K562 (cell line): ENCODE data around the gene CDC14B. TPM values are rescaled to one million over a fixed set of nuclear protein-coding genes. Genes with fewer than 3 reads are reported as not detected.

Experiments
- BMI1 ChIP-seq: fragments of 150-350 bp; IDR thresholded peaks from 2 replicates; pipeline ENCODE4 v1.6.1; 2014; ENCODE audit warnings: low read length
- BRF1 ChIP-seq: IDR thresholded peaks from 3 replicates; pipeline ENCODE4 v1.6.1; 2011; ENCODE audit warnings: borderline replicate concordance, mild to moderate bottlenecking; ENCODE audit not compliant: insufficient read length; ENCODE audit errors: extremely low read depth
- ESRRA ChIP-seq: fragments of 450-650 bp; IDR thresholded peaks from 2 replicates; pipeline ENCODE4 v1.6.1; 2014; ENCODE audit warnings: low read depth, mild to moderate bottlenecking, moderate library complexity, borderline replicate concordance
- ETV5 ChIP-seq: sonication (generic); formaldehyde crosslinking; IDR thresholded peaks from 2 replicates; pipeline ENCODE4 v1.4.0; 2020; ENCODE audit warnings: low read depth, mild to moderate bottlenecking, missing genetic modification reagents
- GABPA ChIP-seq: fragments of 200-800 bp; sonication (Bioruptor generic); conservative IDR thresholded peaks from 2 replicates; pipeline ENCODE4 v1.6.1; 2016; ENCODE audit warnings: low read depth, missing genetic modification characterization, missing compliant biosample characterization
- MAFF ChIP-seq: IDR thresholded peaks from 2 replicates; pipeline ENCODE4 v1.6.1; 2012; ENCODE audit warnings: low read length, improper control_type of control experiment
- MEF2A ChIP-seq: IDR thresholded peaks from 2 replicates; pipeline ENCODE4 v1.6.1; 2011; ENCODE audit warnings: low read depth, mild to moderate bottlenecking, low read length, moderate library complexity; ENCODE audit not compliant: control insufficient read depth
- NCOR1 ChIP-seq: fragments of 450-650 bp; IDR thresholded peaks from 2 replicates; pipeline ENCODE4 v1.6.1; 2016; ENCODE audit warnings: mild to moderate bottlenecking, moderate library complexity
- PCBP2 ChIP-seq: fragments of 200-400 bp; formaldehyde crosslinking; IDR thresholded peaks from 2 replicates; pipeline ENCODE4 v1.6.1; 2018; ENCODE audit warnings: low read length, low read depth, mild to moderate bottlenecking, moderate library complexity; ENCODE audit not compliant: poor library complexity, severe bottlenecking
- polyA plus RNA-seq, 8 experiments: library from polyadenylated mRNA; depleted of rRNA in 4 of 8; stranded (reverse) in 5 of 8; unstranded in 3 of 8; fragments of >200 nt; fragmentation: Nextera tagmentation in 2 of 8; fragmentation: Illumina TruSeq in 1 of 8; extraction: Ambion mirVana in 2 of 8; extraction: Trizol in 1 of 8; gene quantifications; 2 replicates each; pipeline versions ENCODE4 v1.2.1 to v1.2.3, GENCODE V29; 2011 to 2014; ENCODE audit warnings: inconsistent platforms in 1 of 8, missing spikeins in 1 of 8
- total RNA-seq, 7 experiments: library from RNA; depleted of rRNA in 6 of 7; stranded (reverse); fragments of >200 nt in 6 of 7; fragmentation: Illumina TruSeq in 2 of 7; extraction: Trizol in 2 of 7; gene quantifications; 2 replicates each; pipeline versions ENCODE4 v1.2.1 to v1.2.3, GENCODE V29; 2011 to 2021; ENCODE audit warnings: low replicate concordance in 1 of 7
- TF ChIP-seq, protein P1 (sequence below): fragments of 200-600 bp; sonication (generic); IDR thresholded peaks from one replicate; pipeline ENCODE4 v1.6.1; 2012; ENCODE audit warnings: mild to moderate bottlenecking, low read depth, low read length, inconsistent platforms
- TF ChIP-seq, protein P2 (sequence below): fragments of 450-650 bp; IDR thresholded peaks from 2 replicates; pipeline ENCODE4 v1.6.1; 2016; ENCODE audit warnings: antibody characterized with exemption
- TF ChIP-seq, protein P3 (sequence below): IDR thresholded peaks from 2 replicates; pipeline ENCODE4 v1.6.1; 2011; ENCODE audit not compliant: insufficient read length; ENCODE audit errors: extremely low read depth
- TF ChIP-seq, protein P4 (sequence below): fragments of 250-450 bp; sonication (Bioruptor Pico); IDR thresholded peaks from 2 replicates; pipeline ENCODE4 v1.5.0; 2021

The CDC14B gene
- total and polyA plus RNA-seq, 9 of the 15 experiments (the other 6 are each of a cell fraction or from before 2014, with no cell fraction given) = 1.4 to 6.0 (median 3.8) TPM

DNA sequence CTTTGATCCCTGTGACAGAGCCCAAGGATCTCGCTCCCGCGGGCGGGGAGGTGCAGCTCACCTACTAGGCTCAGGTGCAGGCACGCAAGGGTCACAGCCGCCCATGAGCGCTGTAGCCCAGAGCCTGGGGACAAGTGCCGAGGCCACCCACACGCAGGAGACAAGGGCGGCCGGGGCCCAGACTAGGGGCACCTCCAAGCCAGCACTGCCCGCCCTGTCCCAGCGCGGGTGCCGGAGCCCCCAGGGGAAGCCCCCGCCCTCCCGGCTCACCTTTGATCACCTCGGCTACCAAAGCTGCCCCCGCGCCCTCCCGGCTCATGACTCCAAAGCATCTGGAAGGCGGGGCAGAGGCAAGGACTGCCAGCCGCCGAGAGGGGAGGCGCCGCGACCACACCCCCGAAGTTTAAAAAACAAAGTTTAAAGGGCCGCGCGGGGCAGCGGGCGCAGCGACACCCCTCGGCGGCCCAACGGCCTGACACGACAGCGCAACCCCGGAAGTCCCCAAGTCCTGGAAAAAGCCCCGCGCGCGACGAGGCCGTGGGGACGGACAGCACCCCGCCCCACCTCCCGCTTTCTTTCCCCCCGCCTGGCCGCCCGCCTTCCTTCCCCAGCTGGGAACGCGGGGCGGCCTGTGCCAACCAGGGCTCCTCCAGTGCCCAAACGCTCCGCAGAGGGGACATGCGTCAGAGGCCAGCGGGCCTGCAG is 53.0 kb downstream of the CDC14B start (continued):
- TF ChIP-seq BMI1 = no peak
- TF ChIP-seq, protein P1, sequence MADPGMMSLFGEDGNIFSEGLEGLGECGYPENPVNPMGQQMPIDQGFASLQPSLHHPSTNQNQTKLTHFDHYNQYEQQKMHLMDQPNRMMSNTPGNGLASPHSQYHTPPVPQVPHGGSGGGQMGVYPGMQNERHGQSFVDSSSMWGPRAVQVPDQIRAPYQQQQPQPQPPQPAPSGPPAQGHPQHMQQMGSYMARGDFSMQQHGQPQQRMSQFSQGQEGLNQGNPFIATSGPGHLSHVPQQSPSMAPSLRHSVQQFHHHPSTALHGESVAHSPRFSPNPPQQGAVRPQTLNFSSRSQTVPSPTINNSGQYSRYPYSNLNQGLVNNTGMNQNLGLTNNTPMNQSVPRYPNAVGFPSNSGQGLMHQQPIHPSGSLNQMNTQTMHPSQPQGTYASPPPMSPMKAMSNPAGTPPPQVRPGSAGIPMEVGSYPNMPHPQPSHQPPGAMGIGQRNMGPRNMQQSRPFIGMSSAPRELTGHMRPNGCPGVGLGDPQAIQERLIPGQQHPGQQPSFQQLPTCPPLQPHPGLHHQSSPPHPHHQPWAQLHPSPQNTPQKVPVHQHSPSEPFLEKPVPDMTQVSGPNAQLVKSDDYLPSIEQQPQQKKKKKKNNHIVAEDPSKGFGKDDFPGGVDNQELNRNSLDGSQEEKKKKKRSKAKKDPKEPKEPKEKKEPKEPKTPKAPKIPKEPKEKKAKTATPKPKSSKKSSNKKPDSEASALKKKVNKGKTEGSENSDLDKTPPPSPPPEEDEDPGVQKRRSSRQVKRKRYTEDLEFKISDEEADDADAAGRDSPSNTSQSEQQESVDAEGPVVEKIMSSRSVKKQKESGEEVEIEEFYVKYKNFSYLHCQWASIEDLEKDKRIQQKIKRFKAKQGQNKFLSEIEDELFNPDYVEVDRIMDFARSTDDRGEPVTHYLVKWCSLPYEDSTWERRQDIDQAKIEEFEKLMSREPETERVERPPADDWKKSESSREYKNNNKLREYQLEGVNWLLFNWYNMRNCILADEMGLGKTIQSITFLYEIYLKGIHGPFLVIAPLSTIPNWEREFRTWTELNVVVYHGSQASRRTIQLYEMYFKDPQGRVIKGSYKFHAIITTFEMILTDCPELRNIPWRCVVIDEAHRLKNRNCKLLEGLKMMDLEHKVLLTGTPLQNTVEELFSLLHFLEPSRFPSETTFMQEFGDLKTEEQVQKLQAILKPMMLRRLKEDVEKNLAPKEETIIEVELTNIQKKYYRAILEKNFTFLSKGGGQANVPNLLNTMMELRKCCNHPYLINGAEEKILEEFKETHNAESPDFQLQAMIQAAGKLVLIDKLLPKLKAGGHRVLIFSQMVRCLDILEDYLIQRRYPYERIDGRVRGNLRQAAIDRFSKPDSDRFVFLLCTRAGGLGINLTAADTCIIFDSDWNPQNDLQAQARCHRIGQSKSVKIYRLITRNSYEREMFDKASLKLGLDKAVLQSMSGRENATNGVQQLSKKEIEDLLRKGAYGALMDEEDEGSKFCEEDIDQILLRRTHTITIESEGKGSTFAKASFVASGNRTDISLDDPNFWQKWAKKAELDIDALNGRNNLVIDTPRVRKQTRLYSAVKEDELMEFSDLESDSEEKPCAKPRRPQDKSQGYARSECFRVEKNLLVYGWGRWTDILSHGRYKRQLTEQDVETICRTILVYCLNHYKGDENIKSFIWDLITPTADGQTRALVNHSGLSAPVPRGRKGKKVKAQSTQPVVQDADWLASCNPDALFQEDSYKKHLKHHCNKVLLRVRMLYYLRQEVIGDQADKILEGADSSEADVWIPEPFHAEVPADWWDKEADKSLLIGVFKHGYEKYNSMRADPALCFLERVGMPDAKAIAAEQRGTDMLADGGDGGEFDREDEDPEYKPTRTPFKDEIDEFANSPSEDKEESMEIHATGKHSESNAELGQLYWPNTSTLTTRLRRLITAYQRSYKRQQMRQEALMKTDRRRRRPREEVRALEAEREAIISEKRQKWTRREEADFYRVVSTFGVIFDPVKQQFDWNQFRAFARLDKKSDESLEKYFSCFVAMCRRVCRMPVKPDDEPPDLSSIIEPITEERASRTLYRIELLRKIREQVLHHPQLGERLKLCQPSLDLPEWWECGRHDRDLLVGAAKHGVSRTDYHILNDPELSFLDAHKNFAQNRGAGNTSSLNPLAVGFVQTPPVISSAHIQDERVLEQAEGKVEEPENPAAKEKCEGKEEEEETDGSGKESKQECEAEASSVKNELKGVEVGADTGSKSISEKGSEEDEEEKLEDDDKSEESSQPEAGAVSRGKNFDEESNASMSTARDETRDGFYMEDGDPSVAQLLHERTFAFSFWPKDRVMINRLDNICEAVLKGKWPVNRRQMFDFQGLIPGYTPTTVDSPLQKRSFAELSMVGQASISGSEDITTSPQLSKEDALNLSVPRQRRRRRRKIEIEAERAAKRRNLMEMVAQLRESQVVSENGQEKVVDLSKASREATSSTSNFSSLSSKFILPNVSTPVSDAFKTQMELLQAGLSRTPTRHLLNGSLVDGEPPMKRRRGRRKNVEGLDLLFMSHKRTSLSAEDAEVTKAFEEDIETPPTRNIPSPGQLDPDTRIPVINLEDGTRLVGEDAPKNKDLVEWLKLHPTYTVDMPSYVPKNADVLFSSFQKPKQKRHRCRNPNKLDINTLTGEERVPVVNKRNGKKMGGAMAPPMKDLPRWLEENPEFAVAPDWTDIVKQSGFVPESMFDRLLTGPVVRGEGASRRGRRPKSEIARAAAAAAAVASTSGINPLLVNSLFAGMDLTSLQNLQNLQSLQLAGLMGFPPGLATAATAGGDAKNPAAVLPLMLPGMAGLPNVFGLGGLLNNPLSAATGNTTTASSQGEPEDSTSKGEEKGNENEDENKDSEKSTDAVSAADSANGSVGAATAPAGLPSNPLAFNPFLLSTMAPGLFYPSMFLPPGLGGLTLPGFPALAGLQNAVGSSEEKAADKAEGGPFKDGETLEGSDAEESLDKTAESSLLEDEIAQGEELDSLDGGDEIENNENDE = no peak
- TF ChIP-seq, protein P2, sequence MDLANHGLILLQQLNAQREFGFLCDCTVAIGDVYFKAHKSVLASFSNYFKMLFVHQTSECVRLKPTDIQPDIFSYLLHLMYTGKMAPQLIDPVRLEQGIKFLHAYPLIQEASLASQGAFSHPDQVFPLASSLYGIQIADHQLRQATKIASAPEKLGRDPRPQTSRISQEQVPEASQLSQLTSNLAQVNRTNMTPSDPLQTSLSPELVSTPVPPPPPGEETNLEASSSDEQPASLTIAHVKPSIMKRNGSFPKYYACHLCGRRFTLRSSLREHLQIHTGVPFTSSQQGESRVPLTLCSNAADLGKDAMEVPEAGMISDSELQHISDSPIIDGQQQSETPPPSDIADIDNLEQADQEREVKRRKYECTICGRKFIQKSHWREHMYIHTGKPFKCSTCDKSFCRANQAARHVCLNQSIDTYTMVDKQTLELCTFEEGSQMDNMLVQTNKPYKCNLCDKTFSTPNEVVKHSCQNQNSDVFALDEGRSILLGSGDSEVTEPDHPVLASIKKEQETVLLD = no peak
- 0 out of 2 replicates have a peak, but pooled peaks have one; percentile 33 for TF ChIP-seq ESRRA
- peak; percentile 64 for TF ChIP-seq GABPA (tag)
- TF ChIP-seq BRF1 = no peak
- no peak for TF ChIP-seq ETV5
- TF ChIP-seq PCBP2 = no peak
- TF ChIP-seq, protein P3, sequence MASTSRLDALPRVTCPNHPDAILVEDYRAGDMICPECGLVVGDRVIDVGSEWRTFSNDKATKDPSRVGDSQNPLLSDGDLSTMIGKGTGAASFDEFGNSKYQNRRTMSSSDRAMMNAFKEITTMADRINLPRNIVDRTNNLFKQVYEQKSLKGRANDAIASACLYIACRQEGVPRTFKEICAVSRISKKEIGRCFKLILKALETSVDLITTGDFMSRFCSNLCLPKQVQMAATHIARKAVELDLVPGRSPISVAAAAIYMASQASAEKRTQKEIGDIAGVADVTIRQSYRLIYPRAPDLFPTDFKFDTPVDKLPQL = no peak
- TF ChIP-seq NCOR1 = no peak
- no peak for TF ChIP-seq MEF2A
- no peak for TF ChIP-seq MAFF
- TF ChIP-seq, protein P4, sequence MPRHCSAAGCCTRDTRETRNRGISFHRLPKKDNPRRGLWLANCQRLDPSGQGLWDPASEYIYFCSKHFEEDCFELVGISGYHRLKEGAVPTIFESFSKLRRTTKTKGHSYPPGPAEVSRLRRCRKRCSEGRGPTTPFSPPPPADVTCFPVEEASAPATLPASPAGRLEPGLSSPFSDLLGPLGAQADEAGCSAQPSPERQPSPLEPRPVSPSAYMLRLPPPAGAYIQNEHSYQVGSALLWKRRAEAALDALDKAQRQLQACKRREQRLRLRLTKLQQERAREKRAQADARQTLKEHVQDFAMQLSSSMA = no peak
